CD8-positive, alpha-beta memory T cell (primary cell): ENCODE data around the gene CELSR2. TPM values are rescaled to one million over a fixed set of nuclear protein-coding genes. Genes with fewer than 3 reads are reported as not detected.

ENCODE experiments used
- CTCF ChIA-PET: fragments of 350-600 bp; sonication (Branson Sonifier 250); formaldehyde crosslinking; loops from one replicate; lab custom pipeline; 2021; ENCODE audit warnings: antibody characterized with exemption; lab: Charles Lee
- POLR2A ChIA-PET: fragments of 350-600 bp; sonication (Branson Sonifier 250); formaldehyde crosslinking; loops from one replicate; lab custom pipeline; 2021; ENCODE audit warnings: antibody characterized with exemption; lab: Charles Lee
- DNase-seq, 5 donors: peaks; one replicate each; pipeline versions ENCODE4 v3.0.0 to v3.0.0-alpha.2; 2020 to 2022; ENCODE audit warnings: mixed read lengths in 1 of 5
- H3K27ac ChIP-seq: one replicate; pipeline ENCODE4 v1.7.0; 2013; ENCODE audit warnings: low read depth, mild to moderate bottlenecking, low read length, moderate library complexity
- H3K27me3 ChIP-seq: 2 replicates; pipeline ENCODE4 v1.7.0; 2013; ENCODE audit warnings: low read length, mild to moderate bottlenecking; ENCODE audit not compliant: insufficient read depth, poor library complexity, severe bottlenecking
- H3K36me3 ChIP-seq: 2 replicates; pipeline ENCODE4 v1.7.0; 2013; ENCODE audit warnings: mild to moderate bottlenecking, low read length, moderate library complexity; ENCODE audit not compliant: insufficient read depth
- H3K4me1 ChIP-seq: 2 replicates; pipeline ENCODE4 v1.7.0; 2013; ENCODE audit warnings: mild to moderate bottlenecking, low read length, moderate library complexity; ENCODE audit not compliant: insufficient read depth
- H3K4me3 ChIP-seq: 2 replicates; pipeline ENCODE4 v1.7.0; 2013; ENCODE audit warnings: mild to moderate bottlenecking, low read length
- H3K9me3 ChIP-seq: 2 replicates; pipeline ENCODE4 v1.7.0; 2013; ENCODE audit warnings: mild to moderate bottlenecking, low read length
- H3K27ac Mint-ChIP-seq, 8 donors: one replicate each; pipeline ENCODE4 v1.8.0; 2020 to 2021; ENCODE audit warnings: mixed read lengths in 8 of 8, mild to moderate bottlenecking in 6 of 8, inconsistent platforms in 3 of 8, moderate library complexity in 3 of 8
- H3K27me3 Mint-ChIP-seq, 2 donors: one replicate each; pipeline ENCODE4 v1.8.0; 2020 to 2021; ENCODE audit warnings: mixed read lengths in 2 of 2, mild to moderate bottlenecking in 1 of 2, moderate library complexity in 1 of 2
- H3K36me3 Mint-ChIP-seq, 3 donors: one replicate each; pipeline ENCODE4 v1.8.0; 2020 to 2021; ENCODE audit warnings: mixed read lengths in 3 of 3, inconsistent platforms in 1 of 3, mild to moderate bottlenecking in 1 of 3
- H3K4me1 Mint-ChIP-seq, 3 donors: one replicate each; pipeline ENCODE4 v1.8.0; 2020 to 2021; ENCODE audit warnings: mixed read lengths in 3 of 3, inconsistent platforms in 1 of 3, mild to moderate bottlenecking in 1 of 3
- H3K4me3 Mint-ChIP-seq, 7 donors: one replicate each; pipeline ENCODE4 v1.8.0; 2020 to 2021; ENCODE audit warnings: mixed read lengths in 7 of 7, mild to moderate bottlenecking in 6 of 7, moderate library complexity in 4 of 7, inconsistent platforms in 2 of 7
- H3K9me3 Mint-ChIP-seq, 5 donors: one replicate each; pipeline ENCODE4 v1.8.0; 2020 to 2022; ENCODE audit warnings: mixed read lengths in 5 of 5, mild to moderate bottlenecking in 3 of 5, moderate library complexity in 2 of 5, inconsistent platforms in 1 of 5
- polyA plus RNA-seq: library from polyadenylated mRNA; unstranded; fragments of 300-500 nt; fragmentation: Illumina TruSeq; gene quantifications from one replicate; pipeline ENCODE4 v1.2.3, GENCODE V29; 2021
- total RNA-seq, 2 experiments: library from RNA; stranded (reverse); gene quantifications; one replicate each; pipeline ENCODE4 v1.2.3, GENCODE V29; 2021

CELSR2 gene
- total and polyA plus RNA-seq, 3 experiments from 2014 or later = 0.77 to 2.8 (median 2.7) TPM

DNA sequence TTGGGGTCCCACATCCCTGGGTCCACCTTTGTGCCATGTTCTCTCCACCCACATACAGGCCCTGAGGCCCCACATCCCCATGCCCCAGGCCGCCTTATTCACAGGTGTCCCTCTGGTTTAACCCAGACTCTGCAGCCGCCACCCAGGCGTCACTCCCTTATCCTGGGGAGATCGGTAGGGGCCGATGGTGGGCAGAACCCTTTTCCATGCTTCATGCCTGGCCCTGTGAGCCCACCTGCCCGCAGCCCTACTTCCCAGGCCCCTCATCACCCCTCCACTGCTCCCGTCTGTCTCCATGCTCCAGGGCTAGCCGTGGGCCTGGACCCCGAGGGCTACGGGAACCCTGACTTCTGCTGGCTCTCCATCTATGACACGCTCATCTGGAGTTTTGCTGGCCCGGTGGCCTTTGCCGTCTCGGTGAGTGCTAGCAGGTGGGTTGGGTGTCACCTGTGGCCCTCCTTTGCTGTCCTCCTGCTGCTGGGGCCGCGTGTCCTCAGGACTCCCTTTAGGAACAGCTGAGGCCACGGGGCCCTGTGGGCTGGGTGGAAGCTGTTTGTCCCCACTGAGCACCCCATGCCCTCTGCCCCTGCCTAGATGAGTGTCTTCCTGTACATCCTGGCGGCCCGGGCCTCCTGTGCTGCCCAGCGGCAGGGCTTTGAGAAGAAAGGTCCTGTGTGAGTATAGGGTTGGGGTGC lies 21.4 kb downstream of the CELSR2 start:
- no peak overlapping the region for H3K27ac ChIP-seq
- H3K4me1 ChIP-seq = no peaks in the 10 kb centered on the region
- peaks cover 0 to 2% (median 2%) of the 10 kb centered on the region in 3 donors for H3K36me3 Mint-ChIP-seq
- H3K27me3 ChIP-seq = no peaks in the 10 kb centered on the region
- no peak overlapping the region for H3K4me3 ChIP-seq
- no peaks in the 10 kb centered on the region for H3K9me3 Mint-ChIP-seq
- CTCF ChIA-PET = no interaction called here
- H3K4me1 Mint-ChIP-seq = no peaks in the 10 kb centered on the region
- H3K9me3 ChIP-seq = no peaks in the 10 kb centered on the region
- POLR2A ChIA-PET = no interaction called here
- no peak for DNase-seq
- H3K4me3 Mint-ChIP-seq = no peak overlapping the region
- H3K27me3 Mint-ChIP-seq = peaks cover 0 to 4% of the 10 kb centered on the region in 2 donors
- H3K27ac Mint-ChIP-seq = peak overlapping the region in 1 of 8 donors; percentile 76
- no peaks in the 10 kb centered on the region for H3K36me3 ChIP-seq

GRCh38 chr1:109271458-109271857 lies 22.1 kb downstream of the CELSR2 start:
- H3K9me3 ChIP-seq = no peaks in the 10 kb centered on the region
- H3K27me3 ChIP-seq = no peaks in the 10 kb centered on the region
- no peaks in the 10 kb centered on the region for H3K4me1 ChIP-seq
- Mint-ChIP-seq H3K27me3 (peaks cover 0 to 4% of the 10 kb centered on the region in 2 donors), H3K4me3 (no peak overlapping the region), H3K9me3 (no peaks in the 10 kb centered on the region), H3K36me3 (peaks cover 0 to 2% (median 2%) of the 10 kb centered on the region in 3 donors), H3K4me1 (no peaks in the 10 kb centered on the region), H3K27ac (peak overlapping the region in 1 of 8 donors; percentile 50)
- no peak overlapping the region for H3K27ac ChIP-seq
- DNase-seq = no peak
- H3K36me3 ChIP-seq = no peaks in the 10 kb centered on the region
- CTCF ChIA-PET = no interaction called here
- no peak overlapping the region for H3K4me3 ChIP-seq
- POLR2A ChIA-PET = no interaction called here

GRCh38 chr1:109272021-109272799 lies 22.9 kb downstream of the CELSR2 start:
- ChIA-PET POLR2A (no interaction called here), CTCF (no interaction called here)
- no peaks in the 10 kb centered on the region for H3K9me3 ChIP-seq

GRCh38 chr1:109272831-109273547 lies 23.6 kb downstream of the CELSR2 start:
- Histone ChIP-seq H3K4me3 (no peak overlapping the region), H3K27me3 (no peaks in the 10 kb centered on the region), H3K9me3 (no peaks in the 10 kb centered on the region), H3K27ac (no peak overlapping the region), H3K4me1 (peaks cover 4% of the 10 kb centered on the region), H3K36me3 (no peaks in the 10 kb centered on the region)
- CTCF ChIA-PET = no interaction called here
- Mint-ChIP-seq H3K9me3 (no peaks in the 10 kb centered on the region), H3K36me3 (peaks cover 0 to 2% (median 2%) of the 10 kb centered on the region in 3 donors), H3K27me3 (peaks cover 0 to 2% of the 10 kb centered on the region in 2 donors), H3K27ac (no peak overlapping the region), H3K4me3 (no peak overlapping the region), H3K4me1 (peaks cover 4 to 5% (median 4%) of the 10 kb centered on the region in 3 donors)
- POLR2A ChIA-PET = no interaction called here
- DNase-seq = no peak

More at GRCh38 chr1:109272021-109272799, 22.9 kb downstream of the CELSR2 start:
- no peak overlapping the region for H3K4me3 Mint-ChIP-seq
- H3K9me3 Mint-ChIP-seq = no peaks in the 10 kb centered on the region
- H3K27me3 ChIP-seq = no peaks in the 10 kb centered on the region
- no peak for DNase-seq
- H3K27ac Mint-ChIP-seq = peak overlapping the region in 1 of 8 donors; percentile 19
- H3K4me1 Mint-ChIP-seq = peaks cover 2% of the 10 kb centered on the region in 3 donors
- peaks cover 0 to 2% of the 10 kb centered on the region in 2 donors for H3K27me3 Mint-ChIP-seq
- H3K27ac ChIP-seq = no peak overlapping the region
- peaks cover 2% of the 10 kb centered on the region for H3K4me1 ChIP-seq
- peaks cover 0 to 2% (median 2%) of the 10 kb centered on the region in 3 donors for H3K36me3 Mint-ChIP-seq
- no peak overlapping the region for H3K4me3 ChIP-seq
- no peaks in the 10 kb centered on the region for H3K36me3 ChIP-seq

- Mint-ChIP-seq H3K9me3 (no peaks in the 10 kb centered on the region), H3K36me3 (peaks cover 0 to 2% (median 0%) of the 10 kb centered on the region in 3 donors), H3K4me1 (peaks cover 4 to 5% (median 4%) of the 10 kb centered on the region in 3 donors), H3K27me3 (peaks cover 0 to 2% of the 10 kb centered on the region in 2 donors), H3K4me3 (no peak overlapping the region), H3K27ac (peak overlapping the region in 1 of 8 donors; percentile 37)
- Histone ChIP-seq H3K9me3 (no peaks in the 10 kb centered on the region), H3K27me3 (no peaks in the 10 kb centered on the region), H3K27ac (no peak overlapping the region), H3K4me1 (peaks cover 4% of the 10 kb centered on the region), H3K4me3 (no peak overlapping the region), H3K36me3 (no peaks in the 10 kb centered on the region)
- no peak for DNase-seq
- CTCF ChIA-PET = no interaction called here
- POLR2A ChIA-PET = no interaction called here
Observed at GRCh38 chr1:109273570-109274288, 24.4 kb downstream of the CELSR2 start.

- Histone ChIP-seq H3K36me3 (no peaks in the 10 kb centered on the region), H3K4me1 (peaks cover 4% of the 10 kb centered on the region), H3K27ac (no peak overlapping the region), H3K27me3 (no peaks in the 10 kb centered on the region), H3K4me3 (no peak overlapping the region), H3K9me3 (no peaks in the 10 kb centered on the region)
- H3K4me3 Mint-ChIP-seq = no peak overlapping the region
- peaks cover 0 to 2% of the 10 kb centered on the region in 2 donors for H3K27me3 Mint-ChIP-seq
- no peaks in the 10 kb centered on the region for H3K9me3 Mint-ChIP-seq
- no peak for DNase-seq
- peaks cover 0 to 2% (median 0%) of the 10 kb centered on the region in 3 donors for H3K36me3 Mint-ChIP-seq
- CTCF ChIA-PET = interaction anchor here (5.6 kb wide), 1 partner anchor 257 kb away, joined by 56 read pairs; no protein-coding TSS in a partner anchor
- POLR2A ChIA-PET = no interaction called here
- H3K4me1 Mint-ChIP-seq = peaks cover 4 to 5% (median 4%) of the 10 kb centered on the region in 3 donors
- H3K27ac Mint-ChIP-seq = no peak overlapping the region
Observed at GRCh38 chr1:109274533-109275476, 25.5 kb downstream of the CELSR2 start.
